HepG2 (cell line): ENCODE measurements around the gene IQCK. TPM values are rescaled to one million over a fixed set of nuclear protein-coding genes. Genes with fewer than 3 reads are reported as not detected.
A peak's percentile ranks its signal among the peaks of the same experiment; 100 is the strongest.

Experiments used
- CHD4 ChIP-seq: fragments of 200-600 bp; sonication (generic); IDR thresholded peaks from 2 replicates; pipeline ENCODE4 v1.7.0; 2017; ENCODE audit warnings: mild to moderate bottlenecking, low read length, borderline replicate concordance
- DR1 ChIP-seq: sonication (generic); formaldehyde crosslinking; IDR thresholded peaks from 2 replicates; pipeline ENCODE4 v1.8.0; 2021; ENCODE audit warnings: mild to moderate bottlenecking, missing genetic modification reagents, inconsistent platforms
- ELF1 ChIP-seq: sonication (generic); formaldehyde crosslinking; IDR thresholded peaks from 2 replicates; pipeline ENCODE4 v1.4.0; 2020; ENCODE audit warnings: missing genetic modification reagents
- GATAD1 ChIP-seq: IDR thresholded peaks from 2 replicates; pipeline ENCODE4 v1.6.1; 2016; ENCODE audit warnings: missing genetic modification reagents, missing compliant biosample characterization
- GTF2F1 ChIP-seq: fragments of 150-350 bp; IDR thresholded peaks from 2 replicates; pipeline ENCODE4 v1.6.1; 2014; ENCODE audit warnings: low read length
- KDM2A ChIP-seq: sonication (generic); formaldehyde crosslinking; IDR thresholded peaks from 2 replicates; pipeline ENCODE4 v1.4.0; 2020; ENCODE audit warnings: low read depth, missing genetic modification reagents, borderline replicate concordance
- MIXL1 ChIP-seq: IDR thresholded peaks from 2 replicates; pipeline ENCODE4 v1.6.1; 2016
- NONO ChIP-seq, 2 experiments: fragments of 450-650 bp in 1 of 2; sonication (generic) in 1 of 2; formaldehyde crosslinking in 1 of 2; IDR thresholded peaks in 1 of 2; conservative IDR thresholded peaks in 1 of 2; 2 replicates each; pipeline versions ENCODE4 v1.6.1 to v1.8.0; 2017 to 2022; ENCODE audit warnings: mild to moderate bottlenecking in 1 of 2, missing genetic modification reagents in 1 of 2, moderate library complexity in 1 of 2
- POLR2G ChIP-seq: fragments of 200-400 bp; formaldehyde crosslinking; IDR thresholded peaks from 2 replicates; pipeline ENCODE4 v1.6.1; 2018; ENCODE audit warnings: mild to moderate bottlenecking, low read depth, low read length, moderate library complexity
- RAD21 ChIP-seq: fragments of 450-650 bp; formaldehyde crosslinking; IDR thresholded peaks from 2 replicates; pipeline ENCODE4 v1.5.0; 2020; ENCODE audit warnings: mild to moderate bottlenecking
- SMARCC2 ChIP-seq: fragments of 450-650 bp; IDR thresholded peaks from 2 replicates; pipeline ENCODE4 v1.6.1; 2017; ENCODE audit warnings: antibody characterized with exemption, mild to moderate bottlenecking
- TEAD3 ChIP-seq: optimal IDR thresholded peaks from 2 replicates; pipeline ENCODE3; 2016; ENCODE audit warnings: borderline replicate concordance
- ZFP36L2 ChIP-seq: sonication (generic); formaldehyde crosslinking; IDR thresholded peaks from 2 replicates; pipeline ENCODE4 v1.4.0; 2020; ENCODE audit warnings: missing genetic modification reagents
- ZNF101 ChIP-seq: sonication (generic); formaldehyde crosslinking; IDR thresholded peaks from 2 replicates; pipeline ENCODE4 v1.4.0; 2020; ENCODE audit warnings: mild to moderate bottlenecking, low read depth, missing genetic modification reagents, borderline replicate concordance
- ZNF264 ChIP-seq: sonication (generic); formaldehyde crosslinking; IDR thresholded peaks from 2 replicates; pipeline ENCODE4 v1.4.0; 2020; ENCODE audit warnings: missing genetic modification reagents
- ZNF564 ChIP-seq: sonication (generic); formaldehyde crosslinking; IDR thresholded peaks from 2 replicates; pipeline ENCODE4 v1.8.1; 2023; ENCODE audit warnings: mild to moderate bottlenecking, missing genetic modification reagents
- polyA plus RNA-seq, 8 experiments: library from polyadenylated mRNA; depleted of rRNA in 3 of 8; stranded (reverse) in 7 of 8; unstranded in 1 of 8; fragments of >200 nt; fragmentation: Illumina TruSeq in 4 of 8; extraction: Trizol in 4 of 8; gene quantifications; 2 replicates each; pipeline versions ENCODE4 v1.2.1 to v1.2.3, GENCODE V29; 2011 to 2016; ENCODE audit warnings: low read depth in 4 of 8, missing spikeins in 1 of 8, mixed read lengths in 1 of 8; ENCODE audit not compliant: insufficient read depth in 1 of 8
- total RNA-seq, 5 experiments: library from RNA; depleted of rRNA; stranded (reverse); fragments of >200 nt; fragmentation: Illumina TruSeq; extraction: Trizol; gene quantifications; 2 replicates each; pipeline ENCODE4 v1.2.3, GENCODE V29; 2016; ENCODE audit warnings: low read depth in 1 of 5
- TF ChIP-seq, protein P1 (sequence below): sonication (generic); formaldehyde crosslinking; IDR thresholded peaks from 2 replicates; pipeline ENCODE4 v1.4.0; 2020; ENCODE audit warnings: missing genetic modification reagents
- TF ChIP-seq, protein P2 (sequence below): IDR thresholded peaks from 2 replicates; pipeline ENCODE4 v1.6.1; 2016; ENCODE audit warnings: missing genetic modification reagents, missing compliant biosample characterization
- TF ChIP-seq, protein P3 (sequence below): IDR thresholded peaks from 2 replicates; pipeline ENCODE4 v1.6.1; 2016; ENCODE audit warnings: missing compliant biosample characterization, missing genetic modification reagents, borderline replicate concordance
- TF ChIP-seq, protein P4 (sequence below): sonication (generic); formaldehyde crosslinking; IDR thresholded peaks from 2 replicates; pipeline ENCODE4 v1.8.1; 2022; ENCODE audit warnings: mild to moderate bottlenecking, missing genetic modification reagents
- TF ChIP-seq, protein P5 (sequence below): sonication (generic); formaldehyde crosslinking; IDR thresholded peaks from 2 replicates; pipeline ENCODE4 v1.5.1; 2020; ENCODE audit warnings: missing genetic modification reagents, mild to moderate bottlenecking, borderline replicate concordance
- TF ChIP-seq, protein P6 (sequence below): sonication (generic); formaldehyde crosslinking; IDR thresholded peaks from 2 replicates; pipeline ENCODE4 v1.4.0; 2020; ENCODE audit warnings: missing genetic modification reagents

Gene IQCK
- total and polyA plus RNA-seq, 2 of the 13 experiments (the other 11 are each of a cell fraction or from before 2014, with no cell fraction given): 5.1 to 7.3 TPM

DNA sequence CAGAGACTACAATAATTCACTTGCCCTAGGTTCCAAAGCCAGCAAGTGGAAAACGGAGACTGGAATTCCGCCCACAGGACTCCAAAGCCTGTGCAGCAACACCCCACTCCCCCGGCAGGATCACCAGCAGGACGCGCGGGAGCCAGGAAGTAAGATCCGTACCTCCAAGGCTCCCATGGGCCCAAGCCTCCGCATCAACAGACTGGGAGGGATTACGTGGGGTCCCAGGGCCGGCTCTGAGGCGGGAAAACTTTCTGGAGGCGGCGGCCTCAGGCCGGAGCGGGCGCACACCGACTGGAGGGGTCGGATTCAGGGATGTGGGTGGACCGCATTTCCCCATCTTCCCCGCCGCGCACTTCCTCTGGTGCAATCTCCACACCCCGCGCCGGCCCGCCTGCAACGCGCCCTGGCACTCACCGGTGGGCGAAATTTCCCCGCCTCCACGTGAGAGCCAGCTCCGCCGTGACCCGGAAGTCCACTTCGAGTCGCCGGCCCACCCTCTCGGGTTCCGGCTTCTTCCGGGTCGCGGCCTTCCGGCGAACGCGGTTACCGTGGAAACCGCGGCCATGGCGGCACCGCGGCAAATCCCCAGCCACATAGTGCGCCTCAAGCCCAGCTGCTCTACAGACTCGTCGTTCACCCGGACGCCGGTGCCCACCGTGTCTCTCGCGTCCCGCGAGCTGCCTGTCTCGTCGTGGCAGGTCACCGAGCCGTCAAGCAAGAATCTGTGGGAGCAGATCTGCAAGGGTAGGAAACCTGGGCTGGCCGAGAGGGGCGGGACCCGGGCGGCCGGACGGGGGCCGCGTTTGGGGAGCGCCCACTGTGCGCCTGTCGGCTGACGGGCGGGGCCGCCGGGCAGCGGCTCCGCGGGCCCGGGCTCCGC is at the start of gene IQCK, which contains the start of gene KNOP1 (continued):
- TF ChIP-seq NONO (IDR thresholded peaks at IDR 0.05) (no peak), NONO (CRISPR knock-in tag; conservative IDR thresholded peaks at IDR 0.05) (peak; percentile 90), CHD4 (no peak), ZNF264 (CRISPR knock-in tag) (peak; percentile 75; the same call in 1 of the 2 replicates), ZNF101 (CRISPR knock-in tag) (peak; percentile 88; the same call in 1 of the 2 replicates), GATAD1 (CRISPR knock-in tag) (peak; percentile 95), ZNF564 (CRISPR knock-in tag) (peak; percentile 91), MIXL1 (CRISPR knock-in tag) (no peak; the same call in 1 of the 2 replicates), SMARCC2 (no peak), RAD21 (CRISPR knock-in tag) (peak; percentile 75), KDM2A (CRISPR knock-in tag) (peak; percentile 95), ELF1 (CRISPR knock-in tag) (peak; percentile 99), ZFP36L2 (no peak), DR1 (CRISPR knock-in tag) (peak; percentile 79), POLR2G (peak; percentile 95), GTF2F1 (no peak; the same call in 1 of the 2 replicates), TEAD3 (CRISPR knock-in tag) (peak; percentile 66)
- TF ChIP-seq, protein P1, sequence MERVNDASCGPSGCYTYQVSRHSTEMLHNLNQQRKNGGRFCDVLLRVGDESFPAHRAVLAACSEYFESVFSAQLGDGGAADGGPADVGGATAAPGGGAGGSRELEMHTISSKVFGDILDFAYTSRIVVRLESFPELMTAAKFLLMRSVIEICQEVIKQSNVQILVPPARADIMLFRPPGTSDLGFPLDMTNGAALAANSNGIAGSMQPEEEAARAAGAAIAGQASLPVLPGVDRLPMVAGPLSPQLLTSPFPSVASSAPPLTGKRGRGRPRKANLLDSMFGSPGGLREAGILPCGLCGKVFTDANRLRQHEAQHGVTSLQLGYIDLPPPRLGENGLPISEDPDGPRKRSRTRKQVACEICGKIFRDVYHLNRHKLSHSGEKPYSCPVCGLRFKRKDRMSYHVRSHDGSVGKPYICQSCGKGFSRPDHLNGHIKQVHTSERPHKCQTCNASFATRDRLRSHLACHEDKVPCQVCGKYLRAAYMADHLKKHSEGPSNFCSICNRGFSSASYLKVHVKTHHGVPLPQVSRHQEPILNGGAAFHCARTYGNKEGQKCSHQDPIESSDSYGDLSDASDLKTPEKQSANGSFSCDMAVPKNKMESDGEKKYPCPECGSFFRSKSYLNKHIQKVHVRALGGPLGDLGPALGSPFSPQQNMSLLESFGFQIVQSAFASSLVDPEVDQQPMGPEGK (CRISPR knock-in tag): peak; percentile 75
- TF ChIP-seq, protein P2, sequence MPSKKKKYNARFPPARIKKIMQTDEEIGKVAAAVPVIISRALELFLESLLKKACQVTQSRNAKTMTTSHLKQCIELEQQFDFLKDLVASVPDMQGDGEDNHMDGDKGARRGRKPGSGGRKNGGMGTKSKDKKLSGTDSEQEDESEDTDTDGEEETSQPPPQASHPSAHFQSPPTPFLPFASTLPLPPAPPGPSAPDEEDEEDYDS (CRISPR knock-in tag): peak; percentile 77
- TF ChIP-seq, protein P3, sequence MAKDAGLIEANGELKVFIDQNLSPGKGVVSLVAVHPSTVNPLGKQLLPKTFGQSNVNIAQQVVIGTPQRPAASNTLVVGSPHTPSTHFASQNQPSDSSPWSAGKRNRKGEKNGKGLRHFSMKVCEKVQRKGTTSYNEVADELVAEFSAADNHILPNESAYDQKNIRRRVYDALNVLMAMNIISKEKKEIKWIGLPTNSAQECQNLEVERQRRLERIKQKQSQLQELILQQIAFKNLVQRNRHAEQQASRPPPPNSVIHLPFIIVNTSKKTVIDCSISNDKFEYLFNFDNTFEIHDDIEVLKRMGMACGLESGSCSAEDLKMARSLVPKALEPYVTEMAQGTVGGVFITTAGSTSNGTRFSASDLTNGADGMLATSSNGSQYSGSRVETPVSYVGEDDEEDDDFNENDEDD (CRISPR knock-in tag): peak; percentile 92
- TF ChIP-seq, protein P4, sequence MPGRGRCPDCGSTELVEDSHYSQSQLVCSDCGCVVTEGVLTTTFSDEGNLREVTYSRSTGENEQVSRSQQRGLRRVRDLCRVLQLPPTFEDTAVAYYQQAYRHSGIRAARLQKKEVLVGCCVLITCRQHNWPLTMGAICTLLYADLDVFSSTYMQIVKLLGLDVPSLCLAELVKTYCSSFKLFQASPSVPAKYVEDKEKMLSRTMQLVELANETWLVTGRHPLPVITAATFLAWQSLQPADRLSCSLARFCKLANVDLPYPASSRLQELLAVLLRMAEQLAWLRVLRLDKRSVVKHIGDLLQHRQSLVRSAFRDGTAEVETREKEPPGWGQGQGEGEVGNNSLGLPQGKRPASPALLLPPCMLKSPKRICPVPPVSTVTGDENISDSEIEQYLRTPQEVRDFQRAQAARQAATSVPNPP (CRISPR knock-in tag): peak; percentile 93; the same call in 1 of the 2 replicates
- TF ChIP-seq, protein P5, sequence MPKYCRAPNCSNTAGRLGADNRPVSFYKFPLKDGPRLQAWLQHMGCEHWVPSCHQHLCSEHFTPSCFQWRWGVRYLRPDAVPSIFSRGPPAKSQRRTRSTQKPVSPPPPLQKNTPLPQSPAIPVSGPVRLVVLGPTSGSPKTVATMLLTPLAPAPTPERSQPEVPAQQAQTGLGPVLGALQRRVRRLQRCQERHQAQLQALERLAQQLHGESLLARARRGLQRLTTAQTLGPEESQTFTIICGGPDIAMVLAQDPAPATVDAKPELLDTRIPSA (CRISPR knock-in tag): 0 out of 2 replicates have a peak, but pooled peaks have one; percentile 40
- TF ChIP-seq, protein P6, sequence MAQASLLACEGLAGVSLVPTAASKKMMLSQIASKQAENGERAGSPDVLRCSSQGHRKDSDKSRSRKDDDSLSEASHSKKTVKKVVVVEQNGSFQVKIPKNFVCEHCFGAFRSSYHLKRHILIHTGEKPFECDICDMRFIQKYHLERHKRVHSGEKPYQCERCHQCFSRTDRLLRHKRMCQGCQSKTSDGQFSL (CRISPR knock-in tag): no peak; the same call in 1 of the 2 replicates
